SU-DHL-6 (cell line): ENCODE results near the gene CRIM1.

Experiments used
- CTCF ChIP-seq: fragments of 200-600 bp; sonication (generic); IDR thresholded peaks from one replicate; pipeline ENCODE4 v1.5.1; 2017; ENCODE audit warnings: antibody characterized with exemption, mild to moderate bottlenecking, low read length, moderate library complexity; ENCODE audit not compliant: insufficient read depth, poor library complexity, severe bottlenecking
- EZH2phosphoT487 ChIP-seq: fragments of 200-600 bp; sonication (generic), shearing (Covaris generic); conservative IDR thresholded peaks from 2 replicates; pipeline ENCODE4 v1.6.1; 2018; ENCODE audit warnings: mild to moderate bottlenecking, antibody characterized with exemption, low read length, moderate library complexity, mixed read lengths

- TF ChIP-seq CTCF = no peak
- no peak for TF ChIP-seq EZH2phosphoT487
Observed at GRCh38 chr2:36307441-36307840, 48.1 kb upstream of the CRIM1 start.
